GM21576 (cell line): ENCODE results near the gene CDC14B.
"Not testable (repeated sequence)": the region's sequence is repeated elsewhere in the genome, so short reads cannot be mapped to it uniquely, and the experiment has no call there.

Experiments used
- ATAC-seq: cut with Tn5 transposase; IDR thresholded peaks from one replicate; pipeline ENCODE4 v1.9.1; 2021; ENCODE audit warnings: mild to moderate bottlenecking, moderate library complexity; ENCODE audit not compliant: unreplicated experiment

CDC14B gene

DNA sequence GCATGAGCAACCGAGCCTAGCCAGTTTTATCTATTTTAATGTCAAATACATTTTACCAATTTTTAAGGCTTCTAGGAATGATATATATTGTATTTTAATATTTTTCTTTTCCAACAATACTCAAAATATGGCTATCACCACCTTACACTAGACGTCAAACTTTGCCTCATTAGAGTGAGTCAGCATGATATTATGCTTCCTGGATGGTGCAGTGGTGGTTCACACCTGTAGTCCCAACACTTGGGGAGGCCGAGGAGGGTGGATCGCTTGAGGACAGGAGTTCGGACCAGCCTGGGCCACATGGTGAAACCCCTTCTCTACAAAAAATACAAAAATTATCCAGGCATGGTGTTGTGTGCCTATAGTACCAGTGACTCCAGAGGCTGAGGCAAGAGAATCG is 7.3 kb upstream of the CDC14B start:
- ATAC-seq: no peak

DNA sequence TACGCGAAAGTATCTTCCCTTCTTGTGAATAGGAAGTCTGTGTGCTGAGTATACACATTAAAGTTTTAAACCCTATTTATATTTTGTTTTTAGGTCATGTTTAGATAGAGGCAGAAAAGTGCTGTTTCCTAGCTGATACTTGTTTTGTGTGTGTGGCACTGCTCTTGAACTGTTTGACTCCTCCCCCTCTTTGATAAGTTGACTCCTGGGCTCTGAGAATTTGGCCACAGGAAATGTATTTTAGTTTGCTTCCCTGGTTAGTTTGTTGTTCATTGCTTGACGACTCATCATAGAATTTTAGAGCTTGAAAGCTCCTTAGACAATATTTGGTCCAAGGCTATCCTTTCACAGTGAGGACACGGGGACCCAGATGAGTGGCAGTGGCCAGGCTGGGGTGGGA is 2.0 kb upstream of the CDC14B start:
- no peak for ATAC-seq

DNA sequence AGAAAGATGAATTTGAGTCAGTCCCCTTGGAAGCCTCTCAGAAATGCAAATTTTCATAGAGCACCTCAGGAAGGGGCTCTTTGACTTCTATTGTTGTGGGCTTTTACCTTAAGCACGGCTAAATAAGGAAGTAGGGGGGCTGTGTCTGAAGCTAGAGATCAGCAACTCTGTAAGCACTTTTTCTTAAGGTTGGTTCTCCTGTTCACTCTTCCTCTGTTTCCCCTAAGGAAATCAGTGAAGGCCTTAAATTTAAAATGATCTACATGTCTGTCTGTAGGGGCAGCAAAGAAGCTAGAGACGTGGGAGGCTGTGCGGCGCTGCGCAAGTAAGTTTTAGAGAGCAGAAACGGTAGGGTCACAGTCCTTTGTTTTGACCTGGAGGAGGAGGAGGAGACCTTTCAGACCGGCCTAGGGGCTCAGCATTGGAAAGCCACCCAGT is 1.2 kb upstream of the CDC14B start:
- no peak for ATAC-seq

DNA sequence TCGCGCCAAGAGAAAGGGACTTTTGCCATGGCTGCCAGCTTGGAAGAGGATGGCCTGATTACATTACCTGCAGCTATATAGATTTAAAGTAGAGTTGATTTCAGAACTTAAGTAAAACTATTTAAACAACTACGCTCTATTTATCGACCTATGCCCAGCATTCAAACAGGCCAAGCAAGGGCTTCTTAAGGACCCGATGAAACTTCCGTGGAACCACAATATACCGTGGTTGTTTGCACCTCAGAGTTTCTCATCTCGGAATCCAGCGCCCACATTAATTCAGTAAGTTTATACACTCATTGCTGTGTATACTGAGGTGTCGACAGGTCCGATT is 505 bp upstream of the CDC14B start:
- no peak for ATAC-seq

DNA sequence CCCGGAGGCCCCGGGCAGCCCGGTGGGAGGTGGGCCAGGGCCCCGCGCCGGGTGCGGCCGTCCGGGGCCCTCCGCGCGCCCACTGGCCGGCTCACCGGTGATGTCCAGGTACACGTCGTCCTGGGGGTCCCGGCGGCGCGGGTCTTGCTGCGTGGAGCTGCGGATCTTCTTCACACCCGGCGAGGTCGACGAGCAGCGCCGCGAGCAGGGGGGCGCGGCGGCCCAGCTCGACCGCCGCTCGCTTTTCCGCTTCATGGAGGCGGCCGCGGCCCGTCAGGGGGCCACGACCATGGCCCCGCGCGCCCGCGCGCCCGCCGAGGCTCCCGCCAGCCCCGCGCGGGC is 548 bp downstream of the CDC14B start:
- ATAC-seq: no peak

DNA sequence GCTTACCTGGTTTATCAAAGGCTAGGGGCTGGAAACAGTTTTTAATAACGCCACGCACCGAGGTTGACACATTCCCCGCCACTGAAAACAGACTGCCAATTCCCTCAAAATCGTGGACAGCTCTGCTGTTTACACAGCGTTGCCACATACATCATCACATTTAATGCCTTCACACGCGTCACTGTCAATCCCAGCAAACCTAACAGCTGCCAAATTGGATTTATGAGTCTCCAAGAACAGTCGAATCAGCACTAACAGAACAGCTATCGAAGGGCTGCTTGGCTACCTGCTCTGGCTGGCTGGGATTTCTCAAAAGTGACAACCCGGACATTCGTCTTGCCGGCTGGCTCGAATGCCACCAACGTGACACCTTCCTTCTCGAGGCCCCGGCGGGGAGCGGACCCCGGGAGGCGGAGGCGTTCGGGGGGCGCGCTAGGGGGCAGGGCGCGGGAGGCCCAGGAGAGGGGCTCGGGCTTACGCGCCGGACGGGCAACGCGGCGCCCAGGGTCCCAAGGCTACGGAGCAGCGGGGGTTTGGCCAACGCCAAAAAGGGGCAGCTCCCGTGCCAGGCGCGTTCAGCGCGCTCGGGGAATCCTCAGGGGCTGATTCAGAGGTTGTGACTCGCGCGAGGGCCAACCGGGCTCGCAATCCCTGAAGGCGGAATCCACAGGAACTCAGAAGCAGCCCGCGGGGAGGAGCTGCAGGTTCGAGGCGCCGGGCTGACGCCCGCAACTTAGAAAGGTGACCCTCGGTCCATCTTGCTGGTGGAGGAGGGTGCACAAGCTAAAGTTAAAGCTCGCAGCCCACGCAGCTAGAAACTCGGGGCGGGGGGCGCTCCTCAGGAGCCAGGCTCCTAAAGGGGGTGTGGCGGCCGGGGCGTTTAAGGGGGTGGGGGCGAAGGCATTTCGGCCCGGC is 1.2 kb downstream of the CDC14B start:
- no peak for ATAC-seq

DNA sequence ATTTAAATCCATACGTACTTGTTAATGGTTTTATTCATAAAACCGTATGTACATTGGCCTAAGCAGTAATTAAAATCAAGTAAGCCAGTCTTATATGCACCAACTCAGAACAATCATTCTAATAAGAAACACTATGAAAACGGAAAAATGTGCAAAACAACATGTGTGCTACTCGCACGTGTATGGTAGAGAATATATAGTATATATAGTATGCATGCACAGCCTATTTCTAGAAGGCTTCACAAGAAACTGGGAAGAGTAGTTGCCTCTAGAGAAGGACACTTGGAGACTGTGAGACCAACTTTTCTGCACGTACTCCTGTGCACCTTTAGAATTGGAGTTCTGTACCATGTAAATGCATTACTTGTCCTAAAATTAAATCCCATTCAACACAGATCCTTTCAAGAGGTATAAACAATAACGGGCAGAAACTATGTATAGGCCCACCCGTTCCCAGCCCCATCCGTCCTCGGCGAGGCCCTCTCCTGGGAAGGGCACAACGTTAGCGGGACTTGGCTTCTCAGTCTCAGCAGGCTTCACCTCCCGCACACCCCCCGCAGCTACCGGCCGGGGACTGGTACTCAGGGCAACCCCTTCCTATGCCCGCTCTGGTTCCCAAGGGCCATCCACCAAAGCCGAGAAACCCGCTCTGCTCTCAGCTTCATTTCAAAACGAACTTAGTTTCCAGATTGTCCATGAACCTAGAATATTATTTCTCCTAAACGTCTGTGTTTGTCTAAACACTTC is 2.0 kb downstream of the CDC14B start:
- ATAC-seq: no peak

DNA sequence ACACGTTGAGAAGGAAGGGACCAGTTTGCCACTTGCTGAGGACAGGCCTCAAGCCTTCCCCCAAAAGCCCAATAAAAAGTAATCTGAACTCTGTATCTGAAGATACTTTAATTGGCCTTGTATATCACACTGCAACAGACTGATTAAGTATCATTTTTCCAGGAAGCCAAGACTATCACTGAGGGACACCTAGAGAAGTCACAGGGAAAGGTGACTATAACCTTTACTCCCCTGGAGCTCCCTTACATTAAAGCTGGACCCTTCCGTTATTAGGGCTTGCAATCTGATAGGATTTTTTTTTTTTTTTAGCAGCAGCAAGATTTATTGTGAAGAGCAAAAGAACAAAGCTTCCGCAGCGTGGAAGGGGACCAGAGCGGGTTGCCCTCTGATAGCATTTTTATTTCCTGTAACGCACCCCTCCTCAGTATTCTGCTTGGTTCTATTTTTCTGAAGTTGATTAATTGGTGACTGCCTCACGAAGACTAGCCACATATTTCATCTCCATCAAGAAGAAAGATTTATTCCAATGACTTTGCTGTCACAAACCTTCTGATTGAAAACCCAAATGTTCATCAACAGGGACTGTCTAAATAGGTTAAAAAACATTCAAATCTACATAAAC is 2.7 kb downstream of the CDC14B start:
- ATAC-seq: no peak

DNA sequence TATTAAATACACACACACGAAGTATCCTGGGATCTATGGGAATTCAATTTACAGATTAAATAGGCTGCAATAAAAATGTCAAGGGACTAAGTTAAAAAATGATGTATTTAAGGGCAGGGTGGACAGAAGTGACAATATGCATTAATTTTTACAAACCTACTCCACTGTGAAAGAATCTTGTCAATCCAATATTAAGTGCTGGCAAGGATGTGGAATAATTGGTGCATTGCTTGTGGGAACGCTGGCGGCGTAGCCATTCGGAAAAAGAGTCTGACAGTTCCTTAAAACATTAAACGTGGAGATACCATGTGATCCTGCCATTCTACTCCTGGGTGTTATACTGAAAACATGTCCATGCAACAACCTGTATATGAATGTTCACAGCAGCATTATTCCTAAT is 4.2 kb downstream of the CDC14B start:
- ATAC-seq: no peak

DNA sequence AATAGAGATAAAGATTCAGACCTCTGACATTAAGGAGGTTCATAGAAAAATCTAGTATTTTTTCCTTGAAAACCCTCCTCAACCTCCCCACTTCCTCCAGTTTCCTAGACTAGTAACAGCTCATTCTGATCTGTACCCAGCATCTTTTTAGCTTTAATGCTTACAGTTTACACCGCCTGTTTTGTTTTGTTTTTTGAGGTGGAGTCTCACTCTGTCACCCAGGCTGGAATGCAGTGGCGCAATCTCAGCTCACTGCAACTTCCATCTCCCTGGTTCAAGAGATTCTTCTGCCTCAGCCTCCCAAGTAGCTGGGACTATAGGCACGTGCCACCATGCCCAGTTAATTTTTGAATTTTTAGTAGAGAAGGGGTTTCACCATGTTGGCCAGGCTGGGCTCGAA is 5.0 kb downstream of the CDC14B start:
- ATAC-seq: not testable (repeated sequence)

DNA sequence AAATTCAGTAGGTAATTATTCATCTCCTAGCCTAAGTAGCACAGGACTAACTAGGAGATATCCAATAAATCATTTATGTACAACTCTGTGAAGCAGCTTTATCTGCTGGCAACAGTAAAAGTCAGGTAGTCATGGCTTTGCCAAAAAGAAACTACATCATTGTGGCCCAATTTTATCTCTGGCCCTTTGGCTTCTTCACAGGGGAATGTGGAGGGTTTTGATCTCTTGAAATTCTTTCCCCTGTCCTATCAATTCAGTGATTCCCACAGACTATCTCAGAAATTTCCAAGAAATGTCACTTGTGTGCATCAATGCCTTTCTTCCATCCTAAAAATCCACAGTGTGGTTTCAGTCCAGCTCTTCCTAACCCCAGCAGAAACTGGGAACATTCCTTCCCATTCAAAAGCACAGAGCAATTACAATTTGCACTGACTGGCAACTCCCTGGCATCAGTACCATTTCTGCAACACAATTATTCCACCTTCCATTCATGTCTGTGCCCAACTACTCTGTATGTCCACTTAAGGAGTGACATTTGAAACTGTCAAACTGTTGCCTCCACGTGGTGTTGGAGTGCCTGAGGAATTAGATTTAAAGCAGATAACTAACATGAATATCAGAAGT is 6.6 kb downstream of the CDC14B start:
- ATAC-seq: no peak

DNA sequence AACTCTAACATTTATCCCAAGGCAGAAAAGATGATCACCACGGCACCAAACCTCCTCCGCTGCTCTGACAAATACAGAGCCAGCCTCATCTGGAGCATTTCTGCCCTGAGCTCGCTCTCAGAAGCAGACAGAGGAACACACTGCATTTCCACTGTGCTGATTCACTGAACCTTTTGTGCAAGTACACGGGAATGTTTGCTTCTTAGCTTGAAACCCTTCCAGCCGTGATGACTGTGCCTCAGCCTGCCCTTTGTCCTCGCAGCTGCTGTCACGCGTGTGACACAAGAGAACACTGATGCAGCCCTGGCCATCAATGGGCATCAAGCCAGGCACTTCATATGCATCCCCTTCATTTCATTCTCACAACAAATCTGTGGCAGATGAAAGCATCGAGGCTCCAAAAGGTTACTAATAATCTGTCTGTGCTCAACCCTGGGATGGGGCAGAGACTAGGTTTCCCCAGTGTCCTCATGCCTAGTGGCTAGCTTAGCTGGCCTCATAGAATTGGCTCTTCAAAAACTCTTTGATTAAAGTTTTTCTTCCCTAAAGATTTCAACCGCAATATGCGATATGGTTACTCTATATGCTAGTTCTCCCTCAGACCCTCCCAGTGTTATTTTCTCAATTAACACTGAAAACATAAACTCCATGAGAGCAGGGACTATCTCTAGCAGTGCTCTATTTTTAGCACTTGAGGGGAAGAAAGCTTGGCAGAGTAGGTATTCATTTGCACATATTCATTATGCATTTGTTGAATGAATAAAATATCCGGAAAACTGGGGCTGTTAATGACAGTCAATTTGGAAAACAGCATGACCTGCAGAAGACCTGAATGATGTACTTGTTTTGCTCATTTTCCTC is 7.3 kb downstream of the CDC14B start:
- no peak for ATAC-seq

DNA sequence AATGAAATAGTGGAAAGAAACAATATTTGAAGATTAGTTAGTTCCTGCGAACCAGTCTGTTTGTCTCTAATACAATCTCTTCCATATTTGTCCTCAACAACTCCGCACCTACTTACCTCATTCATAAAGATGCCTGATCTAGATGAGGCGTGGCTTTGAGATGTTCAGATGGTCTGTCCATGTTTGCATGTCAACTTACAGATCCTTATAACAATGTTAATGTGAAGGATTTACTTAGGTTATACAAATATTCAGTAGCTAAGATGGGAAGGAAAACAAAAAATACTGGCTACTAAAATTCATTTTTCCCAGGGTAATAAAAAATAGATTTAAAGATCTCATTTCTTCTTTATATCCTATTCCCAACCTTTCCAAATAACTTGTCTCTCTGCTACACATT is 8.3 kb downstream of the CDC14B start:
- no peak for ATAC-seq

DNA sequence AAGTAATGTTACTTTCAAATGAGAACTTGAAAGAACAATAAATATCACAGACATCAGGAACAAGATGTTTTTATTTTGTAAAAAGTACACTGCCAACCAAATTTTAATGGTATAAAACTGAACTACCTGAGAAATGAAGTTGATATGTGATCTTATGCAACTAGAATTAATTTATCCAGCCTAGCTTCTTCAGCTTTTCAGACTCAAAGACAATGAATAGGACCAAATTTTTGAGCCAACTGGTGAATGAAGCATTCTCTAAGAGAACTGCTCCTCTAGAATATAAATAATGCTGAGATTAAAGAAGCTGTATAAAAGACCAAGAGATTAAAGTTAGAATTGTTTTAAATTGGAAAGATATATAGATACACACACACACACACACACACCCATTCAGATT is 9.9 kb downstream of the CDC14B start:
- no peak for ATAC-seq

DNA sequence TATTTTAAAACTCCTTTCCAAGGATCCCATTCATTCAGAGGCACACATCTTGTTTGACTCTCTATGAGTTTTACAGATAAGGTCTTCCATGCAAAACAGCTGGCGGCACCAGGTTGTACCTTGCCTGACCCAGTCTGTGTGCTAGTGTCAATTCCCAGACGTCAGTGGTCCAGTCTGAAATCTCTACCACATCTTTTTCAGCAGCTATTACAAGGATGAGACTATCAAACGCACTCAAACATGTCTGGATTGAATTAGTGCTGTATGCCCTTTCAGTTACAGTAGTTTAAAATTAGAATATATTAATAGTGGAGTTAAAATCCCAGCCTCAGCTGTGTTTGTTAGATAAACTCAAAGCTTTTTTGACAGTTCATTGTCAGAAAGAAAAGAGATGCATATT is 11.7 kb downstream of the CDC14B start:
- no peak for ATAC-seq

DNA sequence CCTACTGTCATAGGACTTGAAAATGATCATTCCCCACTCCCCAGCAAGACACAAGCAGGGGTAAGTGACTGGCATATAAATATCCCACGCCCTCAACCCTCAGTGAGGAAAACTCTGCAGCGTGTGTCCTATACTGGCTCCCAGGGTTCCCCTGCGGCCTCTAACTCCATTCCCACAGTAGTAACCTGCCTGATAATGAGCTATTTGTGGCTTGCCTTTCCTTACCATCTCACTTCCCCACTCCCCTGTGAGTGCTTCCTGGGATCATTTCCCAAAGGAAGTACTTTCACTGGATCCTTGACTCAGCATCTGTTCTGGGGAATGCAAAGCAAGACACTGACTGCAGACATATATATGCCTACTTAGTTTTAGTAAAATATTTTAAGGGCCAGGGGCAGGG is 14.3 kb downstream of the CDC14B start:
- no peak for ATAC-seq

DNA sequence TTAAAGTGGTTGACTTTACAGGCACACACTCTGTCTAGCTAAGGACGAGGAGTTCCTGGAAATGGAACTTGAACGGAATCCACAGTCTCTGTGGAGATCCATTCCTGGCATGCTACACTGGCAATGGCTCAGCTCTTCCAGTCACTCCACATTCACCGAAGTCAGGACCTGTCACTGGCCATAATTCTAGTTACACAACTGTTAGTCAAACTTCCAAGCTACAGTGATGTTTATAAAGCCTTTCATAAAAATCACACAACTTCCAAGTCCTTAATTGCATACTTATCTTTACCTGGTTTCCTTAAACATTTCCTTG is 15.7 kb downstream of the CDC14B start:
- ATAC-seq: no peak

DNA sequence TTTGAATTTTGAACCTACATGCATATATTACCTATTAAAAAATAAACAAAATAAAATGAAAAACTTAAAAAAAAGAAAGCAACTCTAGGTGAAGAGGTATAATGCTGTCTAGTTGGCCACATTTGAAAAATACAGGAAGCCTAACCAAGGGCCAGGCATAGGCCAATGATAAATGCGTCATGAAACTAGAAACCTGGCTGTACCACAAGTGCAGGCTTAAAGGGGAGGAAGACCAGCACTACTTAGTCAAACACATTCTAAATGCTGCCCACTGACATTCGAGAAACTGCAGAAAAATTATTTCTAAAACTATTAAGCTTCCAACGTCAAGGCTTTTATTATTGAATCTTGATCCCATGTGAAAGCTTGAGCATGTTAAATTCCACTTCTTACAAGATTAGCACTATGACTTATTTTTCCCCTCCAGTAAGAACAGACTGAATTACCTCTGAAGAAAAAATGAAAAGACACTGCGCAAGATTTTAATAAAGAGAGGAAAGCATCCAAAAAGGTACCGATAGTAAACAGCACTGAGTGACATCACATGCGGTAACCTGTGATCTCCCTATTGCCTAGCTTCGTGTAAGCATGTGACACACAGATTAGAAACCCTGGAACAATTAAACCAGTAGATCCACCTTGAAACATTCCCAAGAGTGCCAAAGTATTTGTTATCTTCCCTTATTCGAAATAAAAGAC is 16.2 kb downstream of the CDC14B start:
- no peak for ATAC-seq

DNA sequence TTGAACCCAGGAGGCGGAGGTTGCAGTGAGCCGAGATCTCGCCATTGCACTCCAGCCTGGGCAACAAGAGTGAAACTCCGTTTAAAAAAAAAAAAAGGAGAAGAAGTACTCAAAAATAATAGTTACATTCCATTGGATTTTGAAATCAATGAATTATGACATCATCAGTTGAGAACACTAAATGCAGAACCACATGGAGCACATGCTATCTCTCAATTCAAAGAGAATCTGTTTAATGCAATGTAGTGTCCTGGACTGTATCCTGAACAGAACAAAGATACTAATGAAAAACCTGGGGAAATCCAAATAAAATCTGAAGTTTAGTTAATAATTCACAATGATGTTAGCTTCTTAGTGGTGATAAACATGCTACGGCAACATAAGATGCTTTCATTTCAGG is 20.3 kb downstream of the CDC14B start:
- no peak for ATAC-seq

DNA sequence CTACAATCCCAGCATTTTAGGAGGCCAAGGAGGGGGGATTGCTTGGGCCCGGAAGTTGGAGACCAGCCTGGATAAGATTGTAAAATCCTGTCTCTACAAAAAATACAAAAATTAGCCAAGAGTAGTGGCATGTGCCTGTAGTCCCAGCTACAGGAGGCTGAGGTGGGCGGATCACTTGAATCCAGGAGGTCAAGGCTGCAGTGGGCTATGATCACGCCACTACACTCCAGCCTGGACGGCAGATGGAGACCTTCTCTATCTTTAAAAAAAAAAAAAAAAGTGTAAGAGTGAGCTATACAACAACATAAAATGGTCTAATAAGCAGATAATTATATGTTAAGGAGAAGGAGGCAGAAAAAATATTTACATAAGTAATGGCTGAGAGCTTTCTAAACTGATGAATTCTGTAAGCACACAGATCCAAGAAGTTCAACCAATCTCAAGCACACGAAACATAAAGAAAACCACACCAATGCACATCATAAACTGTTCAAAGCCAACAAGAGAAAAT is 23.0 kb downstream of the CDC14B start:
- no peak for ATAC-seq
